SK-N-SH (cell line): Measurements from ENCODE around the gene PPM1N. TPM values are rescaled to one million over a fixed set of nuclear protein-coding genes. Genes with fewer than 3 reads are reported as not detected.

Experiments
- CTCF ChIA-PET: fragments of 300-600, 350-600 bp; formaldehyde crosslinking; extraction: SDS; loops from one replicate; lab custom pipeline; 2021; lab: Yijun Ruan, JAX
- POLR2A ChIA-PET: fragments of 350-600 bp; sonication (Branson Sonifier 250); formaldehyde crosslinking; extraction: SDS; loops from one replicate; lab custom pipeline; 2020; ENCODE audit warnings: antibody characterized with exemption, inconsistent platforms; lab: Yijun Ruan, JAX
- DNase-seq: peaks from one replicate; pipeline ENCODE4 v3.0.0; 2012
- H2AFZ ChIP-seq: fragments of 200-600 bp; sonication (generic); 2 replicates; pipeline ENCODE4 v1.8.1; 2016; ENCODE audit warnings: antibody characterized with exemption, mild to moderate bottlenecking, low read depth
- H3F3A ChIP-seq: fragments of 200-600 bp; sonication (generic); replicated peaks from 2 replicates; pipeline ENCODE3; 2016; ENCODE audit warnings: antibody characterized with exemption, mild to moderate bottlenecking; ENCODE audit not compliant: insufficient read depth
- H3K27ac ChIP-seq, 2 experiments: fragments of 200-500 bp in 1 of 2; fragments of 200-600 bp in 1 of 2; sonication (Bioruptor generic) in 1 of 2; sonication (generic), shearing (Covaris generic) in 1 of 2; 2 replicates each; pipeline versions ENCODE4 v1.5.1 to v1.6.1; 2014 to 2016; ENCODE audit warnings: low read depth in 2 of 2, inconsistent platforms in 1 of 2, low read length in 1 of 2, mild to moderate bottlenecking in 1 of 2, mixed read lengths in 1 of 2
- H3K27me3 ChIP-seq: fragments of 200-600 bp; sonication (generic), shearing (Covaris generic); 2 replicates; pipeline ENCODE4 v1.6.1; 2016; ENCODE audit warnings: mixed run types; ENCODE audit not compliant: insufficient read depth
- H3K36me3 ChIP-seq, 2 experiments: fragments of 200-500 bp in 1 of 2; fragments of 200-600 bp in 1 of 2; sonication (Bioruptor generic) in 1 of 2; sonication (generic) in 1 of 2; replicated peaks in 1 of 2; 2 replicates each; pipeline versions ENCODE3 to v1.5.1; 2014 to 2016; ENCODE audit warnings: low read length in 1 of 2, mild to moderate bottlenecking in 1 of 2; ENCODE audit not compliant: insufficient read depth in 2 of 2, control insufficient read depth in 1 of 2
- H3K4me1 ChIP-seq, 2 experiments: fragments of 200-500 bp in 1 of 2; fragments of 200-600 bp in 1 of 2; sonication (Bioruptor generic) in 1 of 2; sonication (generic), shearing (Covaris generic) in 1 of 2; 2 replicates each; pipeline versions ENCODE4 v1.5.1 to v1.6.1; 2014 to 2016; ENCODE audit warnings: low read depth in 1 of 2, low read length in 1 of 2, mixed run types in 1 of 2; ENCODE audit not compliant: insufficient read depth in 2 of 2, control insufficient read depth in 1 of 2
- H3K4me2 ChIP-seq: fragments of 200-600 bp; sonication (generic), shearing (Covaris generic); 2 replicates; pipeline ENCODE4 v1.6.1; 2017; ENCODE audit warnings: mixed run types
- H3K4me3 ChIP-seq, 2 experiments: fragments of 200-500 bp in 1 of 2; fragments of 200-600 bp in 1 of 2; sonication (Bioruptor generic) in 1 of 2; sonication (generic), shearing (Covaris generic) in 1 of 2; 2 replicates each; pipeline versions ENCODE4 v1.5.1 to v1.8.1; 2014 to 2016; ENCODE audit warnings: low read depth in 2 of 2, inconsistent platforms in 1 of 2, low read length in 1 of 2, mild to moderate bottlenecking in 1 of 2, mixed read lengths in 1 of 2, moderate library complexity in 1 of 2
- H3K79me2 ChIP-seq: fragments of 200-600 bp; sonication (generic); 2 replicates; pipeline ENCODE4 v1.8.1; 2017; ENCODE audit warnings: mild to moderate bottlenecking; ENCODE audit not compliant: insufficient read depth
- H3K9ac ChIP-seq: fragments of 200-600 bp; sonication (generic); 2 replicates; pipeline ENCODE4 v1.6.1; 2017; ENCODE audit warnings: mixed run types
- H3K9me2 ChIP-seq: fragments of 200-600 bp; sonication (generic); 2 replicates; pipeline ENCODE4 v1.6.1; 2017; ENCODE audit warnings: mixed run types
- H3K9me3 ChIP-seq: fragments of 200-600 bp; sonication (generic); 2 replicates; pipeline ENCODE4 v1.6.1; 2017; ENCODE audit warnings: mixed run types, mild to moderate bottlenecking, moderate library complexity
- H4K20me1 ChIP-seq: fragments of 200-600 bp; sonication (generic); 2 replicates; pipeline ENCODE4 v1.6.1; 2017; ENCODE audit warnings: mild to moderate bottlenecking, mixed run types; ENCODE audit not compliant: insufficient read depth
- ELF1 ChIP-seq: IDR thresholded peaks from 2 replicates; pipeline ENCODE4 v1.4.0; 2012
- EP300 ChIP-seq, 2 experiments: IDR thresholded peaks; 2 replicates each; pipeline versions ENCODE4 v1.4.0 to v1.6.1; 2012; ENCODE audit warnings: borderline replicate concordance in 1 of 2, low read depth in 1 of 2, low read length in 1 of 2
- FOXJ3 ChIP-seq: sonication (generic); formaldehyde crosslinking; IDR thresholded peaks from 2 replicates; pipeline ENCODE4 v1.5.1; 2020; ENCODE audit warnings: mild to moderate bottlenecking, missing genetic modification reagents
- FOXM1 ChIP-seq: IDR thresholded peaks from 2 replicates; pipeline ENCODE4 v1.4.0; 2012; ENCODE audit warnings: low read depth, mild to moderate bottlenecking
- GABPA ChIP-seq: IDR thresholded peaks from 2 replicates; pipeline ENCODE4 v1.4.0; 2012; ENCODE audit warnings: low read depth, mild to moderate bottlenecking
- NFIC ChIP-seq: IDR thresholded peaks from 2 replicates; pipeline ENCODE4 v1.4.0; 2012; ENCODE audit warnings: borderline replicate concordance
- POLR2AphosphoS5 ChIP-seq: IDR thresholded peaks from 2 replicates; pipeline ENCODE4 v1.6.1; 2012; ENCODE audit warnings: low read depth, low read length
- REST ChIP-seq: IDR thresholded peaks from 2 replicates; pipeline ENCODE4 v1.6.1; 2012; ENCODE audit warnings: mild to moderate bottlenecking, low read depth, low read length, moderate library complexity
- RFX5 ChIP-seq: IDR thresholded peaks from 2 replicates; pipeline ENCODE4 v1.6.1; 2012; ENCODE audit warnings: mild to moderate bottlenecking, improper control_type of control experiment, low read length
- RXRA ChIP-seq: IDR thresholded peaks from 2 replicates; pipeline ENCODE4 v1.4.0; 2012; ENCODE audit warnings: low read depth, mild to moderate bottlenecking, borderline replicate concordance
- SMC3 ChIP-seq: IDR thresholded peaks from 2 replicates; pipeline ENCODE4 v1.6.1; 2012; ENCODE audit warnings: low read depth, low read length, improper control_type of control experiment
- TCF12 ChIP-seq: IDR thresholded peaks from 2 replicates; pipeline ENCODE4 v1.4.0; 2012
- TEAD4 ChIP-seq: IDR thresholded peaks from 2 replicates; pipeline ENCODE4 v1.4.0; 2012; ENCODE audit warnings: mild to moderate bottlenecking, borderline replicate concordance; ENCODE audit not compliant: insufficient read depth
- USF1 ChIP-seq: IDR thresholded peaks from 2 replicates; pipeline ENCODE4 v1.4.0; 2012; ENCODE audit warnings: low read depth, borderline replicate concordance
- WGBS: methylation state at CpG from one replicate; pipeline ENCODE4 v1.1.6; 2017; ENCODE audit warnings: low lambda C conversion rate; 5-methylcytosine and 5-hydroxymethylcytosine counted together
- polyA plus RNA-seq, 3 experiments: library from polyadenylated mRNA; depleted of rRNA; stranded (reverse); fragments of >200 nt; gene quantifications; 2 replicates each; pipeline ENCODE4 v1.2.3, GENCODE V29; 2012
- TF ChIP-seq, protein P1 (sequence below): fragments of 200-600 bp; sonication (generic); IDR thresholded peaks from 2 replicates; pipeline ENCODE4 v1.6.1; 2017; ENCODE audit warnings: antibody characterized with exemption, mild to moderate bottlenecking, moderate library complexity
- TF ChIP-seq, protein P2 (sequence below): fragments of 150-350 bp; IDR thresholded peaks from 2 replicates; pipeline ENCODE4 v1.6.1; 2016; ENCODE audit warnings: mild to moderate bottlenecking, low read depth, low read length
- TF ChIP-seq, protein P3 (sequence below): IDR thresholded peaks from 2 replicates; pipeline ENCODE4 v1.4.0; 2012; ENCODE audit warnings: low read depth, borderline replicate concordance

Gene PPM1N
- polyA plus RNA-seq, 1 of the 3 experiments (the other 2 are of a cell fraction): 10.3 TPM

DNA sequence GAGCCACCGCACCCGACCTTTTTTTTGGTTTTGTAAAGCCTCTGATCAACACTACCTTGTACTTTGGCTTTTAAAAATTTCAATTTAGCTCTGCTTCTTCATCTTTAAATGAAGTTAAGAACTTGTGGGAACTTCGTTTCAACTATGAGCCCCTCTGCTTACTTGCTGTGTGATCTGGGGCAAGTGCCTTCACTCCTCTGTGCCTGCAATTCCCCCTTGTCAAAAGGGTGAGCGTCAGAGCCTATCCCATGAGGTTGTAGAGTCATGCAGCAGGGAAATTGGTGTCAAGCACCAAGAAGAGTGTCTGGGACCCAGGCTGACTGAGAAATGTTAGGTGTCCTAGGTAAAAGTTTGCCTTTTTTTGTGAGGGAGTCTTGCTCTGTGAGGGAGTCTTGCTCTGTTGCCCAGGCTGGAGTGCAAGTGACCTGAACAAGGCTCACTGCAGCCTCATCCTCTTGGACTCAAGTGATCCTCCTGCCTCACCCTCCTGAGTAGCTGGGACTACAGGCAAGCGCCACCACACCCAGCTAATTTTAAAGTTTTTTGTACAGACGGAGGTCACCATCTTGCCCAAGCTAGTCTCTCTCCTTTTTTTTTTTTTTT is 14.7 kb downstream of the PPM1N start:
- CTCF ChIA-PET: no interaction called here
- H3K27me3 ChIP-seq: no peaks in the 10 kb centered on the region
- no peak overlapping the region for H2AFZ ChIP-seq
- H3K4me2 ChIP-seq: no peak overlapping the region
- peaks cover 72% of the 10 kb centered on the region for H4K20me1 ChIP-seq
- no peaks in the 10 kb centered on the region for H3K9me2 ChIP-seq
- H3K36me3 ChIP-seq: peaks cover 2 to 4% of the 10 kb centered on the region in 2 experiments
- H3K9me3 ChIP-seq: no peaks in the 10 kb centered on the region
- 90% methylated on average over 6 of the region's 6 CpGs for WGBS
- DNase-seq: no peak
- peaks cover 3% of the 10 kb centered on the region for H3F3A ChIP-seq
- H3K4me3 ChIP-seq: no peak overlapping the region
- no peak overlapping the region for H3K9ac ChIP-seq
- peaks cover 91% of the 10 kb centered on the region for H3K79me2 ChIP-seq
- no peak for TF ChIP-seq EP300 (IDR thresholded peaks at IDR 0.05; ENCODE audit: borderline replicate concordance in 1 of 2, low read depth in 1 of 2, low read length in 1 of 2)
- no peak for TF ChIP-seq POLR2AphosphoS5
- TF ChIP-seq USF1: no peak
- TF ChIP-seq FOXJ3 (CRISPR knock-in tag): no peak
- TF ChIP-seq, protein P1, sequence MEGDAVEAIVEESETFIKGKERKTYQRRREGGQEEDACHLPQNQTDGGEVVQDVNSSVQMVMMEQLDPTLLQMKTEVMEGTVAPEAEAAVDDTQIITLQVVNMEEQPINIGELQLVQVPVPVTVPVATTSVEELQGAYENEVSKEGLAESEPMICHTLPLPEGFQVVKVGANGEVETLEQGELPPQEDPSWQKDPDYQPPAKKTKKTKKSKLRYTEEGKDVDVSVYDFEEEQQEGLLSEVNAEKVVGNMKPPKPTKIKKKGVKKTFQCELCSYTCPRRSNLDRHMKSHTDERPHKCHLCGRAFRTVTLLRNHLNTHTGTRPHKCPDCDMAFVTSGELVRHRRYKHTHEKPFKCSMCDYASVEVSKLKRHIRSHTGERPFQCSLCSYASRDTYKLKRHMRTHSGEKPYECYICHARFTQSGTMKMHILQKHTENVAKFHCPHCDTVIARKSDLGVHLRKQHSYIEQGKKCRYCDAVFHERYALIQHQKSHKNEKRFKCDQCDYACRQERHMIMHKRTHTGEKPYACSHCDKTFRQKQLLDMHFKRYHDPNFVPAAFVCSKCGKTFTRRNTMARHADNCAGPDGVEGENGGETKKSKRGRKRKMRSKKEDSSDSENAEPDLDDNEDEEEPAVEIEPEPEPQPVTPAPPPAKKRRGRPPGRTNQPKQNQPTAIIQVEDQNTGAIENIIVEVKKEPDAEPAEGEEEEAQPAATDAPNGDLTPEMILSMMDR: no peak
- no peak for TF ChIP-seq RXRA
- no peak for TF ChIP-seq SMC3
- TF ChIP-seq TCF12: no peak
- no peak for TF ChIP-seq ELF1
- TF ChIP-seq, protein P2, sequence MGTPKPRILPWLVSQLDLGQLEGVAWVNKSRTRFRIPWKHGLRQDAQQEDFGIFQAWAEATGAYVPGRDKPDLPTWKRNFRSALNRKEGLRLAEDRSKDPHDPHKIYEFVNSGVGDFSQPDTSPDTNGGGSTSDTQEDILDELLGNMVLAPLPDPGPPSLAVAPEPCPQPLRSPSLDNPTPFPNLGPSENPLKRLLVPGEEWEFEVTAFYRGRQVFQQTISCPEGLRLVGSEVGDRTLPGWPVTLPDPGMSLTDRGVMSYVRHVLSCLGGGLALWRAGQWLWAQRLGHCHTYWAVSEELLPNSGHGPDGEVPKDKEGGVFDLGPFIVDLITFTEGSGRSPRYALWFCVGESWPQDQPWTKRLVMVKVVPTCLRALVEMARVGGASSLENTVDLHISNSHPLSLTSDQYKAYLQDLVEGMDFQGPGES: no peak
- no peak for TF ChIP-seq REST
- TF ChIP-seq NFIC: no peak
- TF ChIP-seq, protein P3, sequence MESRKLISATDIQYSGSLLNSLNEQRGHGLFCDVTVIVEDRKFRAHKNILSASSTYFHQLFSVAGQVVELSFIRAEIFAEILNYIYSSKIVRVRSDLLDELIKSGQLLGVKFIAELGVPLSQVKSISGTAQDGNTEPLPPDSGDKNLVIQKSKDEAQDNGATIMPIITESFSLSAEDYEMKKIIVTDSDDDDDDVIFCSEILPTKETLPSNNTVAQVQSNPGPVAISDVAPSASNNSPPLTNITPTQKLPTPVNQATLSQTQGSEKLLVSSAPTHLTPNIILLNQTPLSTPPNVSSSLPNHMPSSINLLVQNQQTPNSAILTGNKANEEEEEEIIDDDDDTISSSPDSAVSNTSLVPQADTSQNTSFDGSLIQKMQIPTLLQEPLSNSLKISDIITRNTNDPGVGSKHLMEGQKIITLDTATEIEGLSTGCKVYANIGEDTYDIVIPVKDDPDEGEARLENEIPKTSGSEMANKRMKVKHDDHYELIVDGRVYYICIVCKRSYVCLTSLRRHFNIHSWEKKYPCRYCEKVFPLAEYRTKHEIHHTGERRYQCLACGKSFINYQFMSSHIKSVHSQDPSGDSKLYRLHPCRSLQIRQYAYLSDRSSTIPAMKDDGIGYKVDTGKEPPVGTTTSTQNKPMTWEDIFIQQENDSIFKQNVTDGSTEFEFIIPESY: no peak
- no peak for TF ChIP-seq GABPA
- TF ChIP-seq TEAD4: no peak
- TF ChIP-seq RFX5: no peak
- no peak for TF ChIP-seq FOXM1
- TF ChIP-seq, all 33 proteins: peak for 0
- POLR2A ChIA-PET: no interaction called here
- Histone ChIP-seq H3K27ac (no peak overlapping the region), H3K4me1 (peaks cover 0 to 7% of the 10 kb centered on the region in 2 experiments; a peak in 2 of 4 replicates)
